Measurements from ENCODE around the gene MAD1L1.
"Not testable (repeated sequence)": the region's sequence is repeated elsewhere in the genome, so short reads cannot be mapped to it uniquely, and the experiment has no call there.

- TF ChIP-seq CTCF (IDR thresholded peaks at IDR 0.05 in 8 of 11, conservative IDR thresholded peaks at IDR 0.05 in 3 of 11); POLR2A (IDR thresholded peaks at IDR 0.05): not testable (repeated sequence)
Observed at GRCh38 chr7:1829668-1830067, 403.1 kb downstream of the MAD1L1 start.
